Gastroesophageal sphincter (tissue), 4 donors: ENCODE measurements around the gene FNDC3B. TPM values are rescaled to one million over a fixed set of nuclear protein-coding genes. Genes with fewer than 3 reads are reported as not detected.

Experiments
- ATAC-seq: fragments of 150-250 bp; one replicate; pipeline ENCODE4 v1.9.1; 2016; ENCODE audit warnings: mild to moderate bottlenecking, moderate library complexity
- H3K27ac ChIP-seq, 4 donors: fragments of 200-600 bp; sonication (generic) in 3 of 4; 1 replicate in 3 of 4; 2 replicates in 1 of 4; pipeline ENCODE4 v1.5.1; 2016 to 2019
- H3K27me3 ChIP-seq: fragments of 200-600 bp; sonication (generic); one replicate; pipeline ENCODE4 v1.5.1; 2019
- H3K36me3 ChIP-seq, 2 donors: fragments of 200-600 bp; sonication (generic); one replicate each; pipeline ENCODE4 v1.5.1; 2019; ENCODE audit warnings: control low read depth in 1 of 2
- H3K4me1 ChIP-seq, 3 donors: fragments of 200-600 bp; sonication (generic); 1 replicate in 2 of 3; 2 replicates in 1 of 3; pipeline ENCODE4 v1.5.1; 2016 to 2019; ENCODE audit warnings: control low read depth in 2 of 3
- H3K4me3 ChIP-seq, 2 donors: fragments of 200-600 bp; sonication (generic); one replicate each; pipeline ENCODE4 v1.5.1; 2019; ENCODE audit warnings: mild to moderate bottlenecking in 1 of 2, moderate library complexity in 1 of 2
- H3K9me3 ChIP-seq, 3 donors: fragments of 200-600 bp; sonication (generic); one replicate each; pipeline ENCODE4 v1.5.1; 2017 to 2019; ENCODE audit warnings: control low read depth in 2 of 3
- CTCF ChIP-seq, 4 experiments: fragments of 200-600 bp in 2 of 4; fragments of 450-650 bp in 2 of 4; sonication (generic) in 1 of 4; IDR thresholded peaks; one replicate each; pipeline ENCODE4 v1.5.1; 2017 to 2019; ENCODE audit warnings: antibody characterized with exemption in 4 of 4, mild to moderate bottlenecking in 2 of 4, moderate library complexity in 2 of 4
- EP300 ChIP-seq: sonication (generic); formaldehyde crosslinking; IDR thresholded peaks from one replicate; pipeline ENCODE4 v1.6.1; 2017; ENCODE audit warnings: antibody characterized with exemption, mild to moderate bottlenecking
- POLR2A ChIP-seq, 2 donors: fragments of 450-650 bp; IDR thresholded peaks; one replicate each; pipeline ENCODE4 v1.6.1; 2017; ENCODE audit warnings: antibody characterized with exemption in 2 of 2, mild to moderate bottlenecking in 2 of 2, moderate library complexity in 1 of 2
- POLR2AphosphoS5 ChIP-seq: sonication (generic); formaldehyde crosslinking; IDR thresholded peaks from one replicate; pipeline ENCODE4 v1.6.1; 2017; ENCODE audit warnings: antibody characterized with exemption
- WGBS, 2 donors: methylation state at CpG; one replicate each; pipeline ENCODE4 v1.1.5; 2018; ENCODE audit warnings: low coverage in 1 of 2; 5-methylcytosine and 5-hydroxymethylcytosine counted together
- total RNA-seq, 4 donors: library from RNA; depleted of rRNA; stranded (reverse); fragments of >200 nt; gene quantifications; one replicate each; pipeline ENCODE4 v1.1.0, GENCODE V29; 2016

FNDC3B gene
- total RNA-seq, 4 donors from 2014 or later = 53.1 to 97.2 (median 70.8) TPM

GRCh38 chr3:172402090-172402489, 362.7 kb downstream of the FNDC3B start:
- H3K4me1 ChIP-seq = no peaks in the 10 kb centered on the region
- no peak for TF ChIP-seq POLR2A (IDR thresholded peaks at IDR 0.05)
- TF ChIP-seq POLR2AphosphoS5 = no peak
- no peak for TF ChIP-seq CTCF (IDR thresholded peaks at IDR 0.05)
- no peak for TF ChIP-seq EP300
- peaks cover 0 to 40% of the 10 kb centered on the region in 2 donors for H3K36me3 ChIP-seq
- no peak for ATAC-seq
- no peak overlapping the region for H3K27ac ChIP-seq
- 95 to 100% methylated on average over 2 of the region's 2 CpGs for WGBS, 2 donors
- H3K9me3 ChIP-seq = no peaks in the 10 kb centered on the region
- no peaks in the 10 kb centered on the region for H3K27me3 ChIP-seq
- no peak overlapping the region for H3K4me3 ChIP-seq

GRCh38 chr3:172402892-172403643, 363.7 kb downstream of the FNDC3B start:
- Histone ChIP-seq H3K4me3 (no peak overlapping the region), H3K36me3 (peaks cover 0 to 32% of the 10 kb centered on the region in 2 donors), H3K9me3 (no peaks in the 10 kb centered on the region), H3K27ac (no peak overlapping the region), H3K4me1 (no peaks in the 10 kb centered on the region), H3K27me3 (no peaks in the 10 kb centered on the region)
- 97% methylated on average over 7 to 8 of the region's 8 CpGs for WGBS, 2 donors
- no peak for ATAC-seq
- TF ChIP-seq EP300 (no peak), POLR2A (IDR thresholded peaks at IDR 0.05) (no peak), CTCF (IDR thresholded peaks at IDR 0.05) (no peak), POLR2AphosphoS5 (no peak)

- H3K4me3 ChIP-seq = no peak overlapping the region
- no peak for TF ChIP-seq EP300
- no peak for TF ChIP-seq POLR2AphosphoS5
- TF ChIP-seq POLR2A (IDR thresholded peaks at IDR 0.05) = no peak
- no peak for TF ChIP-seq CTCF (IDR thresholded peaks at IDR 0.05)
- WGBS, 2 donors = 58 to 81% methylated on average over 6 to 8 of the region's 12 CpGs
- ATAC-seq = no peak
- H3K36me3 ChIP-seq = peaks cover 0 to 19% of the 10 kb centered on the region in 2 donors
- no peaks in the 10 kb centered on the region for H3K4me1 ChIP-seq
- no peak overlapping the region for H3K27ac ChIP-seq
- no peaks in the 10 kb centered on the region for H3K27me3 ChIP-seq
- H3K9me3 ChIP-seq = no peaks in the 10 kb centered on the region
These were observed 365.0 kb downstream of the FNDC3B start for GRCh38 chr3:172404237-172404962.

GRCh38 chr3:172405914-172406313, 366.5 kb downstream of the FNDC3B start:
- no peaks in the 10 kb centered on the region for H3K27me3 ChIP-seq
- no peak for TF ChIP-seq CTCF (IDR thresholded peaks at IDR 0.05)
- no peak for TF ChIP-seq POLR2AphosphoS5
- TF ChIP-seq EP300 = no peak
- no peak for TF ChIP-seq POLR2A (IDR thresholded peaks at IDR 0.05)
- H3K27ac ChIP-seq = no peak overlapping the region
- no peak for ATAC-seq
- no peaks in the 10 kb centered on the region for H3K4me1 ChIP-seq
- H3K36me3 ChIP-seq = peaks cover 0 to 14% of the 10 kb centered on the region in 2 donors
- 75% methylated on average over 2 of the region's 2 CpGs; no CpG with 5 or more reads in 1 of the 2 donors for WGBS, 2 donors
- H3K9me3 ChIP-seq = no peaks in the 10 kb centered on the region
- no peak overlapping the region for H3K4me3 ChIP-seq
